Measurements from ENCODE around the gene PTPN4.

PTPN4 gene

GRCh38 chr2:119734047-119734446 is 25.7 kb upstream of the PTPN4 start:
- no peak for DNase-seq (ENCODE audit: low spot score)

DNA sequence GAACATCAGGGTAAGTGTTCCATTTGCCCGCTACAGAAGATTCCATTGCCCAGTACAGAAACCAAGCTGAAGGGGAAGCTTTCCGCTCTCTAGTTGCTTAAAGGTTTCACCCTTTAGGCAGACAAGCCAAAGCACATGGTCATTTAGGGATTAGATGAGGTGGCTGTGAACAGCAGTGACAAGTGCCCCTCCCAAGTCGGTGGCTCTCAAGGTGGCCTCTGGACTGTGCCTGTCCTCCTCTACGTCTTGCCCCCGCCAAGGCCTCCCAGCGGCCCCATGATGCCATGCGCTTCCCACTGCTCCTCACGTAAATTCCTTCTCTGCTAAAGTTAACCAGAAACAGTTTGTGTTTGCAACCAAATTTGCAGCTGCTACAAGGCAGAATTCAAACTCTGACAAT is 24.2 kb upstream of the PTPN4 start:
- no peak for DNase-seq (ENCODE audit: low spot score)

DNA sequence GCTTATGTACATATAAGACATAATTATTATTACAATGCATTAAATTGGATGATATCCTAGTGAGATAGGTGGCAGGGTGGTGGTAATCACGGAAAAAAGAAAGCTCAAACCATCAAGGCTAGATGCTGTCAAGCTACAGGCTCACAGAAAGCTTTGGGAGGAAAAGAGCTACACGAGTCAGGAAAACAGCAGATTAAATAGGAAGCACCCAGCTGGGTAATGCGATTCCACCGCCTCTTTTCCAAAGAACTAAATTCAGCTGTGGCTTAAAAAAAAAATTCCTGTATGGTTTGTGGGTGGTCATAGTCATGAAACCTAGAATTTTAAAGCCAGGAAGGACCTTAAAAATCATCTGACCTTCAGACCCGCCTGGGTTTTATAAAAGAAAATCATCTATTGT is 23.7 kb upstream of the PTPN4 start:
- DNase-seq (ENCODE audit: low spot score), result no peak

GRCh38 chr2:119739580-119740255 is 20.0 kb upstream of the PTPN4 start:
- no peak for DNase-seq (ENCODE audit: low spot score)

GRCh38 chr2:119741001-119741400 is 18.7 kb upstream of the PTPN4 start:
- DNase-seq (ENCODE audit: low spot score), result no peak

- DNase-seq (ENCODE audit: low spot score), result no peak
These were observed 17.9 kb upstream of the PTPN4 start for GRCh38 chr2:119741868-119742267.

DNA sequence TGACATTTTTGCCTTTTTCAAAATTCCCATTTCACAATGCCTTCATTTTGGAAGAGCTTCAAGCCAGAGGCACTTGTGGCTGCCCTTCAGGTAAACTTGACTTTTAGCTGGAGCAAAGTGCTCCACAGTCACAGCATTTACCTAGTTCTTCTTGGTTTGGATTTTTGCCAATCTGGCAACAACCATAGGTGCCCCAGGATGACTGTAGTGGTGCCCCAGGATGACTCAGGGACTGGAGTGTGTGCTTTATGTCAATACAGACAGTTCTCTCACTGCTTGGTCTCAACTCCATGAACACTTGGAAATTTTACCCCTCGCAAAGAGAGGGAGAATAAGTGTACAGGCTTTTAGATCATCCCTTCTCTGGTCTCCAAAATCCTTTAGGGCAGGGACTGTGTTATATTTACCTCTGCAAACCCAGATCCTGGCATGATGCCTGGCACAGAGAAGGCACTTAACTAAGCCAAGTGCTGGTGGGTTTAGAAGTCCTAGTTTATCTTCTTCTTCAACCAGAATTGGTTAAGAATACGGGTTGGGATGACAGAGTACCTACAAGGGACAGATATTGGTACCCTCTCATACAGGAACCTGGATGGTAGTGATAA is 15.3 kb upstream of the PTPN4 start:
- DNase-seq (ENCODE audit: low spot score), result no peak

GRCh38 chr2:119745566-119745965 is 14.2 kb upstream of the PTPN4 start:
- no peak for DNase-seq (ENCODE audit: low spot score)

- no peak for DNase-seq (ENCODE audit: low spot score)
These were observed 12.7 kb upstream of the PTPN4 start for GRCh38 chr2:119746836-119747686.

DNA sequence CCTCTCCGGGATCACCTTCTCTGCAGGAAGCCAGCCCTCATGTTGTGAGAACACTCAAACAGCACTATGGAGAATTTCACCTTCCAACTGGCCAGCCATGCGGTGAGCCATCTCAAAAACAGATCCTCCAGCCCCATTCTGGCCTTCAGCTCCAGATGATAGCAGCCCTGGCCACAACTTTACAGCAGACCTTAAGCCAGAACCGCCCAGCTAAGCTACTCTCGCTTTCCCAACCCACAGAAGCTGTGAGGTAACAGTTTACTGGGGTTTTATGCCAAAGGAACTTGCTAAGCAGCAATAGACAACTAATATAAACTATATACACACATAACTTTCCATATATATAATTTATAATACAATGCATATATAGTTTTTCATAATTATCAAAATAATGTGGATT is 11.6 kb upstream of the PTPN4 start:
- DNase-seq (ENCODE audit: low spot score), result no peak

- no peak for DNase-seq (ENCODE audit: low spot score)
These were observed 10.2 kb upstream of the PTPN4 start for GRCh38 chr2:119749477-119750012.

- no peak for DNase-seq (ENCODE audit: low spot score)
These were observed 8.0 kb upstream of the PTPN4 start for GRCh38 chr2:119751706-119752105.

- DNase-seq (ENCODE audit: low spot score), result peak; percentile 59
These were observed 6.4 kb upstream of the PTPN4 start for GRCh38 chr2:119753041-119753929.

DNA sequence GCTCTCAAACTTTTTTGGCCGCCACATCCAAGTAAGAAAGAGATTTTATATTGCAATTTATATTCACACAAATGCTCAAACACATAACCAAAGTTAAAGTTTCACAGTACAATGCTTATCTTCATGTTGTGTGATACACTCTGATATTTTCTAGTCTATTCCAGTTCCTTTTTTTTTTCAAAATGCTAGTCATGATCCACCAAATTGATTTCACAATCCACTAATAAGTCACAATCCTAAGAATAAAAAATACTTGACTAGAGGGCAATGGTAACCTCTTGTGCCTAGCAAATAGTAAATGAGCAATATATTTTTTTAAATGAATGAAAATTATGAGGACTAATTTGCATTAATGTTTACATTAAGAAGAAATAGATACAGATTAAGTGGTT is 5.8 kb upstream of the PTPN4 start:
- no peak for DNase-seq (ENCODE audit: low spot score)

DNA sequence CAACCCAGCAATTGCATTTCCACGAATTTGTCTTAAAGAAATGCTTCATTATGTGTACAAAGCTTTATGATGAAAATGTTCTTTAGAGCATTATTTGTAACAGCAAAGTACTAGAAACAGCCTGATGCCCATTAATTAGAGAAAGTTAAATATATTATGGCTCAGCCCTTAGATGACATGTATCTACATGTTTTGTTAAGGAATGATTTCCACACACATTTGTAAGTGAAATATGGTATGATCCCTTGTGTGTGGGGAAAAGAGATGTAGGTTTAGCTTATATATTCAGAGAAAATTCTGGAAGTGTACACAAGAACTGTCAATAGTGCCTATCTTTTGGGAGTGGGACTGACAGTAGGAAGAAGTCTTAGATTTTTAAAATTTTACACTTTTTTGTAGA is 3.8 kb upstream of the PTPN4 start:
- no peak for DNase-seq (ENCODE audit: low spot score)

DNA sequence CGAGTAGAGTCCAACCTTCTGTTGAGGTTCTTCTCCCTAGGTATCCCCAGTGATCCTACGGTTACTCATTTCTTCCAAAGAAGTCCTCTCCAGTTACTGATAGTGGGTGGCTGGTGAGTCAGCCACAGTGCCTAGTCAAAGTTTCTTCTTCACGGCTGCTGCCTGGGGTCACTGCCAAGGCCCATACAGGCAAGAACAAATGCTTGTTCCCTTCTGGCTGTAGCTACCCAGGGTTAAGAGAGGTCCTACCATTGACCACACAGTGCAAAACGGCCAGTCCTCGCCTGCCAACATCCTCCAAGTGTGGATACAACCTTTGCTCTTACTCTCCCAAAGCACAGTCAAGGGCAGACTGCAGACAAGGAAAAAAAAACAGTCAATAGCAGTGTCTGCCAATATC is 2.9 kb upstream of the PTPN4 start:
- DNase-seq (ENCODE audit: low spot score), result no peak

- DNase-seq (ENCODE audit: low spot score), result no peak
These were observed 756 bp upstream of the PTPN4 start for GRCh38 chr2:119758881-119759450.

- DNase-seq (ENCODE audit: low spot score), result no peak
These were observed 674 bp downstream of the PTPN4 start for GRCh38 chr2:119760237-119760955.

- peak; percentile 36 for DNase-seq (ENCODE audit: low spot score)
These were observed 1.2 kb downstream of the PTPN4 start for GRCh38 chr2:119760956-119761275.

DNA sequence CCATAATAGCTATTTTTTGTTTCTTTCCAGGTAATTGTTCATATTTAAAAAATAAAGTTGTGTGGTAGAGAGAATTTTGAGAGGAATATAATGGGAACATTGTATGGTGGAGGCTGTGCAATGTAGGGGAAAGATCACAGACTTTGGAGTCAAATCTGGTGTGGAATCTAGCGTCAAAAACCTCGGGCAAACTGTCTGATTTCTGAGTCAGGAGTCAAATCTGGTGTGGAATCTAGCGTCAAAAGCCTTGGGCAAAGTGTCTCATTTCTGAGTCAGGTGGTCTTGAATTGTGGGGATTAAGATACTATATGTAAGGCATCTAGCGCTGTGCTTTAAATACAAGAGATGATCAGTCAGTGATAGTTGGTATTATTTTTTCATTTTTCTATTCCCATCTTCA is 5.1 kb downstream of the PTPN4 start:
- no peak for DNase-seq (ENCODE audit: low spot score)

DNA sequence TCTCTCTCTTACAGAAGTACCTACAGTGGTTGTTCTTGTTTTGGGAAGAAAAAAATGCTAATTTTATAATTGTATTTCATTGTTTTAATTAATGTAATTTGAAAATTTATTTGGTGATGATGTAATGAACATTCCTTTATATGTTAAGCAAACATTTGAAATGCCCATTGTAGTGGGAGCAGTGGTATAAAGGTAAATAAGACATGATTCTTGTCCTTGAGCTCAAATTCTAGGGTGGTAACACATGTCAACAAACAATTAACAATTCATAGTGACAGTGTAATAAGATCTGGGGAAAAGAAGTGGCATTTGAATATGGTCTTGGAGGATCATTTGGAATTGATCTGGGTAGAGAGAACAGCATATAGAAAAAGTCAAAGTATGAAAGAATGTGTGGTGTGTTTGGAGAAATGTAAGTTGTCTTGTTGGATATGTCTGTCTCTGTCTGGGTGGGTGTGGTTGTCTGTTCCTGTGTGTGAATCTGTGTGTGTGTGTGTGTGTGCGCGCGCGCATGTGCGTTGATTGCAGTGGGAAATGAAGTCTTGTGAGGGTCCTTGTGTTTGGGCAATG is 5.8 kb downstream of the PTPN4 start:
- DNase-seq (ENCODE audit: low spot score), result no peak

Data from hematopoietic multipotent progenitor cell treated with erythropoietin and hydrocortisone succinate and interleukin-3 and kit ligand, for 15 days (in vitro differentiated cells).